Smooth muscle cell (in vitro differentiated cells): ENCODE measurements around the gene ZNF473. TPM values are rescaled to one million over a fixed set of nuclear protein-coding genes. Genes with fewer than 3 reads are reported as not detected.

ENCODE experiments used
- DNase-seq: peaks from one replicate; lab custom pipeline; 2025; ENCODE audit not compliant: unreplicated experiment; lab: John Stamatoyannopoulos, UW
- H2AFZ ChIP-seq: fragments of 200-600 bp; sonication (generic); 2 replicates; pipeline ENCODE4 v1.6.0; 2016; ENCODE audit warnings: antibody characterized with exemption, low read depth, mild to moderate bottlenecking
- H3F3A ChIP-seq: fragments of 200-600 bp; sonication (generic); 2 replicates; pipeline ENCODE4 v1.6.0; 2017; ENCODE audit warnings: antibody characterized with exemption, low read depth
- H3K27ac ChIP-seq: fragments of 200-600 bp; sonication (generic); 2 replicates; pipeline ENCODE4 v1.5.1; 2016; ENCODE audit warnings: low read depth, mild to moderate bottlenecking
- H3K27me3 ChIP-seq: fragments of 200-600 bp; sonication (generic); 2 replicates; pipeline ENCODE4 v1.6.1; 2016; ENCODE audit warnings: low read depth, mild to moderate bottlenecking
- H3K36me3 ChIP-seq: fragments of 200-600 bp; sonication (generic); 2 replicates; pipeline ENCODE4 v1.5.1; 2016; ENCODE audit warnings: low read depth
- H3K4me1 ChIP-seq: fragments of 200-600 bp; sonication (generic); 2 replicates; pipeline ENCODE4 v1.5.1; 2016; ENCODE audit warnings: low read depth
- H3K4me2 ChIP-seq: fragments of 200-600 bp; sonication (generic); 2 replicates; pipeline ENCODE4 v1.6.0; 2016; ENCODE audit warnings: mild to moderate bottlenecking
- H3K4me3 ChIP-seq: fragments of 200-600 bp; sonication (generic); 2 replicates; pipeline ENCODE4 v1.5.1; 2016; ENCODE audit warnings: mild to moderate bottlenecking
- H3K79me2 ChIP-seq: fragments of 200-600 bp; sonication (generic); 2 replicates; pipeline ENCODE4 v1.6.0; 2016; ENCODE audit warnings: low read depth, mild to moderate bottlenecking
- H3K9ac ChIP-seq: fragments of 200-600 bp; sonication (generic); 2 replicates; pipeline ENCODE4 v1.6.0; 2016; ENCODE audit warnings: low read depth
- H3K9me3 ChIP-seq: fragments of 200-600 bp; sonication (generic); replicated peaks from 2 replicates; pipeline ENCODE4 v1.5.1; 2016; ENCODE audit warnings: low read depth
- H4K20me1 ChIP-seq: fragments of 200-600 bp; sonication (generic); 2 replicates; pipeline ENCODE4 v1.6.0; 2016; ENCODE audit warnings: low read depth
- CTCF ChIP-seq: fragments of 200-600 bp; sonication (generic); IDR thresholded peaks from 2 replicates; pipeline ENCODE4 v1.5.1; 2017; ENCODE audit warnings: borderline replicate concordance, mild to moderate bottlenecking, antibody characterized with exemption; ENCODE audit not compliant: insufficient read depth, poor library complexity, severe bottlenecking
- WGBS: methylation state at CpG from one replicate; pipeline ENCODE4 v1.1.7; 2016; ENCODE audit warnings: low lambda C conversion rate; 5-methylcytosine and 5-hydroxymethylcytosine counted together
- polyA plus RNA-seq: library from polyadenylated mRNA; unstranded; fragments of >200 nt; fragmentation: Nextera tagmentation; extraction: Ambion mirVana; gene quantifications from 2 replicates; pipeline ENCODE4 v1.2.1, GENCODE V29; 2016
- total RNA-seq: library from RNA; depleted of rRNA; stranded (reverse); fragments of >200 nt; gene quantifications from 2 replicates; pipeline ENCODE4 v1.2.3, GENCODE V29; 2014

Gene ZNF473
- total and polyA plus RNA-seq, 2 experiments from 2014 or later = 7.9 to 8.1 TPM

GRCh38 chr19:50039968-50040367 lies 14.2 kb downstream of the ZNF473 start:
- Histone ChIP-seq H3K36me3 (peaks cover 46% of the 10 kb centered on the region), H2AFZ (no peak overlapping the region), H3K27me3 (no peaks in the 10 kb centered on the region), H3F3A (no peaks in the 10 kb centered on the region), H3K27ac (no peak overlapping the region), H3K4me3 (no peak overlapping the region), H3K9me3 (peaks cover 21% of the 10 kb centered on the region), H3K9ac (no peak overlapping the region), H4K20me1 (no peaks in the 10 kb centered on the region), H3K4me1 (no peaks in the 10 kb centered on the region), H3K79me2 (no peaks in the 10 kb centered on the region), H3K4me2 (no peak overlapping the region)
- TF ChIP-seq CTCF = no peak
- 98% methylated on average over 3 of the region's 3 CpGs for WGBS
- DNase-seq = no peak

GRCh38 chr19:50040967-50041366 lies 15.2 kb downstream of the ZNF473 start:
- Histone ChIP-seq H3K9me3 (peaks cover 31% of the 10 kb centered on the region), H3K27me3 (no peaks in the 10 kb centered on the region), H3K9ac (no peak overlapping the region), H4K20me1 (no peaks in the 10 kb centered on the region), H3K79me2 (no peaks in the 10 kb centered on the region), H3K27ac (no peak overlapping the region), H3K4me1 (no peaks in the 10 kb centered on the region), H3F3A (no peaks in the 10 kb centered on the region), H3K36me3 (peaks cover 56% of the 10 kb centered on the region), H2AFZ (no peak overlapping the region), H3K4me3 (no peak overlapping the region), H3K4me2 (no peak overlapping the region)
- 99% methylated on average over 6 of the region's 6 CpGs for WGBS
- TF ChIP-seq CTCF = no peak
- DNase-seq = no peak

- peaks cover 46% of the 10 kb centered on the region for H3K9me3 ChIP-seq
- no peaks in the 10 kb centered on the region for H4K20me1 ChIP-seq
- WGBS = 98% methylated on average over 6 of the region's 6 CpGs
- H3K4me1 ChIP-seq = no peaks in the 10 kb centered on the region
- no peak overlapping the region for H3K4me3 ChIP-seq
- H3K27me3 ChIP-seq = no peaks in the 10 kb centered on the region
- TF ChIP-seq CTCF = no peak
- H3K79me2 ChIP-seq = no peaks in the 10 kb centered on the region
- H2AFZ ChIP-seq = no peak overlapping the region
- no peak overlapping the region for H3K9ac ChIP-seq
- H3K36me3 ChIP-seq = peaks cover 67% of the 10 kb centered on the region
- no peaks in the 10 kb centered on the region for H3F3A ChIP-seq
- H3K27ac ChIP-seq = no peak overlapping the region
- H3K4me2 ChIP-seq = no peak overlapping the region
- no peak for DNase-seq
Observed at GRCh38 chr19:50042363-50043024, 16.7 kb downstream of the ZNF473 start.

- H3K9me3 ChIP-seq = peaks cover 55% of the 10 kb centered on the region
- no peak for DNase-seq
- H4K20me1 ChIP-seq = no peaks in the 10 kb centered on the region
- TF ChIP-seq CTCF = no peak
- H3K27ac ChIP-seq = no peak overlapping the region
- no peak overlapping the region for H3K9ac ChIP-seq
- peaks cover 73% of the 10 kb centered on the region for H3K36me3 ChIP-seq
- H3K4me1 ChIP-seq = no peaks in the 10 kb centered on the region
- no peaks in the 10 kb centered on the region for H3F3A ChIP-seq
- WGBS = 97% methylated on average over 2 of the region's 2 CpGs
- no peak overlapping the region for H3K4me3 ChIP-seq
- H3K4me2 ChIP-seq = no peak overlapping the region
- H3K79me2 ChIP-seq = no peaks in the 10 kb centered on the region
- no peaks in the 10 kb centered on the region for H3K27me3 ChIP-seq
- no peak overlapping the region for H2AFZ ChIP-seq
Observed at GRCh38 chr19:50043967-50044366, 18.2 kb downstream of the ZNF473 start.
